Ovary (tissue), 3 donors: Measurements from ENCODE around the gene ACVRL1.

Experiments used
- CTCF ChIP-seq, 3 donors: fragments of 450-650 bp in 2 of 3; fragments of 200-600 bp in 1 of 3; IDR thresholded peaks; one replicate each; pipeline versions ENCODE4 v1.5.1 to v1.8.0; 2016 to 2022; ENCODE audit warnings: antibody characterized with exemption in 3 of 3, mild to moderate bottlenecking in 1 of 3
- EP300 ChIP-seq: sonication (generic); formaldehyde crosslinking; IDR thresholded peaks from one replicate; pipeline ENCODE4 v1.6.1; 2017; ENCODE audit warnings: antibody characterized with exemption
- donor health status: DM: no; HTN: no; CAD: no.

DNA sequence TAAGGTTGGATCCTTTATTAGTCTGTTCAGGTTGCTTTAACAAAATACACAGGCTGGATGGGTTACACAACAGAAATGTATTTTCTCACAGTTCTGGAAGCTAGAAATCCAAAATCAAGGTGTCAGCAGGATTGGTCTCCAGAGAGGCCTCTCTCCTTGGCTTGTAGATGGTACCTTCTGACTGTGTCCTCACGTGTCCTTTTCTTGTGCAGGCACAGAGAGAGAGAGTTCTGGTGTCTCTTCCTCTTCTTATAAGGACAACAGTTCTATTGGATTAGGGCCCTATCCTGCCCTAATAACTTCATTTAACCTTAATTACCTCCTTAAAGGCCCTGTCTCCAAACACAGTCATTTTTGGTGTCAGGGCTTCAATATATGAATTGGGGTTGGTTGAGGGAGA lies 24.0 kb upstream of the ACVRL1 start:
- TF ChIP-seq CTCF (IDR thresholded peaks at IDR 0.05) (no peak), EP300 (no peak)
